Activated T-helper 17 cell treated with anti-CD3 and anti-CD28 coated beads, Interleukin-2, amount 50 U/mL, for 72 hours (primary cell): Measurements from ENCODE around the gene PRKCZ. TPM values are rescaled to one million over a fixed set of nuclear protein-coding genes. Genes with fewer than 3 reads are reported as not detected.
"Not testable (repeated sequence)": the region's sequence is repeated elsewhere in the genome, so short reads cannot be mapped to it uniquely, and the experiment has no call there.

Experiments used
- ATAC-seq: fragments of 150-1000 bp; cut with Tn5 transposase; replicated peaks from 2 replicates; pipeline ENCODE4 v1.10.0; 2021; ENCODE audit warnings: mild to moderate bottlenecking, moderate library complexity
- H3K27ac Mint-ChIP-seq: one replicate; pipeline ENCODE4 v1.8.0; 2022; ENCODE audit warnings: mixed read lengths
- H3K27me3 Mint-ChIP-seq: one replicate; pipeline ENCODE4 v1.8.0; 2022; ENCODE audit warnings: mixed read lengths
- H3K36me3 Mint-ChIP-seq: one replicate; pipeline ENCODE4 v1.8.0; 2022; ENCODE audit warnings: low read depth, mild to moderate bottlenecking, mixed read lengths
- H3K4me1 Mint-ChIP-seq: one replicate; pipeline ENCODE4 v1.8.0; 2022; ENCODE audit warnings: mixed read lengths
- H3K4me3 Mint-ChIP-seq: one replicate; pipeline ENCODE4 v1.8.0; 2022; ENCODE audit warnings: mild to moderate bottlenecking, mixed read lengths
- H3K9me3 Mint-ChIP-seq: one replicate; pipeline ENCODE4 v1.8.0; 2022; ENCODE audit warnings: mixed read lengths
- total RNA-seq, 2 donors: library from RNA; stranded (reverse); gene quantifications; one replicate each; pipeline ENCODE4 v1.2.3, GENCODE V29; 2022

The PRKCZ gene
- total RNA-seq, 2 donors from 2014 or later, result 12.2 to 24.7 TPM

DNA sequence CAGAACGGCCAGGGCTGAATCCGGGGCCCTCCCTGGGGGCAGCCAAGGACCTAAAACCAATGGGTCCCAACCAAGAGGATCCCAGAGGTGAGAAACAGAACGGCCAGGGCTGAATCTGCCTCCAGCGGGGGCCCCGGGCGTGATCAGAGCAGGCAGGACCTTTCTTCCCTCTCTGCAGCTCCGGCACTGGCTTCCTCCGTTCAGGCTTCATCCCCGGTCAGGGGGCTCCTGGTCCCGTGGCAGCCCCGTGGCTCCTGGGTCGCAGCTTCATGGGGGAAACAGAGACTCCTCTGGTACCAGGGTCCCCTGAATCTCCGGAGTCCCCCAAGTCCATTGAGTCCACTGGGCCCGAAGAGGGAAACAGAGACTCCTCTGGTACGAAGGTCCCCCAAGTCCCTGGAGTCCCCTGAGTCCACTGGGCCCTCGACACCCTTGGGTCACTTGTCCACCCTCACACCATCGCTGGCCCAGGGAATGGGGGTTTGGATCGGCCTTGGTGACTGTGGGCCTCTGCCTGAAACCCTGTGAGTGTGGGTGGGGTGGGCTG lies 60.1 kb downstream of the PRKCZ start:
- Mint-ChIP-seq H3K27ac (no peak overlapping the region), H3K4me3 (no peak overlapping the region), H3K9me3 (no peaks in the 10 kb centered on the region), H3K4me1 (no peaks in the 10 kb centered on the region), H3K27me3 (no peaks in the 10 kb centered on the region), H3K36me3 (no peaks in the 10 kb centered on the region)
- ATAC-seq, result no peak

DNA sequence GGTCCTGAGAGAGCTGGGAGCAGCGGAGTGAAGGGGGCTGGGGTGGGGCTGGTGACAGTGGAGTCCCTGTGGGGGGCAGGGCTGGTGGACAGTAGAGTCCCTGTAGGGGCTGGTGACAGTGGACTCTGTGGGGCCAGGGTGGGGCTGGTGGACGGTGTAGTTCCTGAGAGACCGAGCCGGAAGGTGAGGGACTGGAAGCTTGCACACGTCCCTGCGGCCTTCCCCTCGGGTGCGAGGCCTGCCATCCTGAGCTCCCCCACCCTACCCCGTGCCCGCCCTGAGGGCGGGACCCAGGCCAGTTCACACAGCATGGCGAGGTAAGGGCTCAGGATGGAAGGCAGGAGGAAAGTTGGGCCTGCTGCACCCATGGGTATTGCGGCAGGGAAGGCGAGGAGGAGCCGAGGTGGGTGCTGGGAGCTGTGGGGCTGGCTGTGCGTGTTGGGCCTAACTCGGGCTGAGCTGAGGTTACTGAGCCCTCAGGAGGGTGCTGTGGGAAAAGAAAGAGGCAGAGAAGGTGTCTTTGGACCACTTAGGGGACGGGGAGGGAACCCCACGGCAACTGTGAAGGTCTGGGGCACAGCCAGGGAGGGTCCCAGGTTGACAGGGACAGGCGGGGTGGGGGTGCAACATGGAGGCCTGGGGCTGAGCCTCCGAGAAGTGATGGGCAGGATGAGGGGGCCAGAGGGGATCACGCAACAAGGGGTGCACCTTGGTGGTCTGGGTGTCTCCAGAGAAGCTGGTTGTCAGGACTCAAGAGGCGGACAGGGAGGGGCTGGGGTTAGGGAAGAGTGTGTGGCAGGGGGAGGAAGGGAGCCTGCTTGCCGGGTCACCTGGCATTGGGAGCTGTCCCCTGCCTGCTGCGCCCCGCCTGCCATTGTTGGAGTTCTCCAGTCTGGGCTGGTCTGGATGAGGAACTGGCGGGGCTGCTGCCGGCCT lies 60.8 kb downstream of the PRKCZ start:
- Mint-ChIP-seq H3K9me3 (no peaks in the 10 kb centered on the region), H3K27ac (no peak overlapping the region), H3K4me1 (no peaks in the 10 kb centered on the region), H3K4me3 (no peak overlapping the region), H3K36me3 (no peaks in the 10 kb centered on the region), H3K27me3 (no peaks in the 10 kb centered on the region)
- ATAC-seq, result no peak

DNA sequence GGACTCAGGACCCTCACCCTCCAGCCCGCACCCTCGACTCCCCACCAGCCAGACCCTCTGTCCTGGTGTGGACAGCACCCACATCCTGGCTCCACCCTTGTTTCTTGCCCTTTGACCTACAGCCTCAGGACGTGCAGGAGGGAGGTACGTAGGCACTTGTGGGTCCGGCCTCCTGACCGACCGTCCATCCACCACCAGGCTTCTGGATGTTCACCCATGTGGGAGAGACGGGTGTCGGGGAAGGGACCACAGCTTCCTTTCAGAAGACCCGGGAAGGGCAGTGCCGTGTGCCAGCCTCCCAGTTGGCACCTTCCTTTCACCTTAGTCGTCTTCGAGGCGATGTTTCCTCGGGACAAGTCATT lies 61.4 kb downstream of the PRKCZ start:
- Mint-ChIP-seq H3K27ac (no peak overlapping the region), H3K4me1 (no peaks in the 10 kb centered on the region), H3K36me3 (no peaks in the 10 kb centered on the region), H3K27me3 (no peaks in the 10 kb centered on the region), H3K4me3 (no peak overlapping the region), H3K9me3 (no peaks in the 10 kb centered on the region)
- ATAC-seq, result no peak

DNA sequence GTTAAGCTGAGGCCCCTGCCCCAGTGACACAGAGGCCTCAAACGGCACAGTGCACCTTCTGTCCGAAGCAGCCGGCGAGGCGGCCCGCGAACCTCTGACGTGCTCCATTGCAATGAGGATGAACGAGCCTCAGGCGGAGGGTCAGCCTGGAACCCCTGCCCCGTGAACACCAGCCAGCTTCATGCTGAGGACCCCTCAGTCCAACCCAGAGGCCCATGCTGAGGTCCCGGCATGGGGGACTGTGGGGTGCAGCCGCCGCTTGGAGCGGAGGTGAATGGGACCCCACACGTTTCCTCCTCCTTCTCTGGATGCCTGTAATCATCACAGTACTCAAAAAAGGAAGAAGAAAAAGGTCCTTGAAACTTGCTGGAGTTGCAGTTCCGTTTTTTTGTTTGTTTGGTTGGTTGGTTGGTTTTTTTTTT lies 62.1 kb downstream of the PRKCZ start:
- Mint-ChIP-seq H3K4me1 (no peaks in the 10 kb centered on the region), H3K27ac (no peak overlapping the region), H3K36me3 (no peaks in the 10 kb centered on the region), H3K27me3 (no peaks in the 10 kb centered on the region), H3K9me3 (no peaks in the 10 kb centered on the region), H3K4me3 (no peak overlapping the region)
- ATAC-seq, result no peak

DNA sequence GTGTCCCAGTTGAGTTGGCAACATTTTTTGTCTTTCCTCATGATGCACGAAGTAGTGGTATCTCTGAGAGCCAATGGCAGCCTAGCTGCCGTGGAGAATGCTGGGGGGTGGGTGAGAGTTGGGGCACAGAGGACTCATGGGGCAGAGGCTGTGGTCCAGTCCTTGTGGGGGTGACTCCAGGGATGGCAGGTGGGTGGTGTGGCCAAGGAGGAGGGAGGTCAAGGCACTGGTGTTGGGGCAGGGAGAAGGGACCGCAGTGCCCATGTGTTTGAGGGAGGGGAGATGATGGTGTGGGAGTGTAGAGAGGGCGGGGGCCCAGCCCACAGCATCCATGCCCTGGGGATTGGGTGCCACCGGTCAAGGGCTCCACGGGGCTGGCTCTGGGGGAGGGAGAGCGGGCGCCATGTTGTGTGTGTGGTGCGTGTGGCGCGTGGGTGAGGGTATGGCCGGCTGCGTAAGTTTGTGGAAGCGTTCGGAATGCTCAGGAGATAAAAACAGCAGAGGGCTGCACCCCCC lies 63.5 kb downstream of the PRKCZ start:
- ATAC-seq, result no peak
- Mint-ChIP-seq H3K9me3 (no peaks in the 10 kb centered on the region), H3K27me3 (no peaks in the 10 kb centered on the region), H3K36me3 (no peaks in the 10 kb centered on the region), H3K4me3 (no peak overlapping the region), H3K27ac (no peak overlapping the region), H3K4me1 (no peaks in the 10 kb centered on the region)

DNA sequence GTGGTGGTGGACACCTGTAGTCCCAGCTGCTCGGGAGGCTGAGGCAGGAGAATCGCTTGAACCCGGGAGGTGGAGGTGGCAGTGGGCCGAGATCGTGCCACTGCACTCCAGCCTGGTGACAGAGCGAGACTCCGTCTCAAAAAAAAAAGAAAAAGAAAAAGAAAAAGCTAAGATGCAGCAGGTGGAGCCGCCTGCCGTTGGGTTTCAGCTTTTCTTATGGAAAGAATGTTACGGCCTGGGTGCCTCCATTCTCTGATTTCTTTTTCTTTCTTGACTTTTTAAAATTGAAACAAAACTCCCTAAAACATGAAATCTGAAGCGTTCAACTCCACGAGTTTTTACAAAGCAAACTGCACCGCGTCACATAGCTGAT lies 64.4 kb downstream of the PRKCZ start:
- not testable (repeated sequence) for H3K27ac Mint-ChIP-seq, H3K9me3 Mint-ChIP-seq, H3K4me1 Mint-ChIP-seq

DNA sequence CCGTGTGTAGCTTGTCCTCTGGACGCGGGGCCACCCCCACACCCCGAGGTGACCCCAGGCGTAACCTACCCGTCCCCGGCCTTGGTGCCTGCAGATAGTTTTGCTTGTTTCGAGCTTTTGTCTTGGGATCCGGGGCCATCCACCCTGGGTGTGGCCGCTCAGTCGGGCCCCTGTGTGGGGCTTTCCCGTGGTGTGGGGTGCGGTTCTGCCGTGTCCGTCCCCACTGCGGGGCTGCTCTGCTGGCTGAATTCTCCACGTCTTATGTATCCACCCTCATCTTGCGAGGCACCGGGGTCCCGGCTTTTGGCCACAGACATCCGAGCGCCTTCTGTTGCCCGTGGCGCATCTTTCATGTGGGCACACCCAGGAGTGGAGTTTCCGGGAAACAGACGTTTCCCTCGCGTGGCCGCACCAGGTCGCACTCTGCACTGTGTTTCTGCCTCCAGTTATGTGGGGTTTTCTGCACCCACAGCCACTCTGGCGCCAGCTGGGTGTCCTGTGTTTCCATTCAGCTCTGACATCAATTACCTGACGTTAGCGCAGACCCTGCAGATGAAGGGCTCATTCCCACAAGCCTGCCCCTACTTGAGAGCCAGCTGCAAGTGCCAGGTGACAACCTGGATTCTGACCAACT lies 64.9 kb downstream of the PRKCZ start:
- no peak overlapping the region for H3K4me3 Mint-ChIP-seq
- H3K27ac Mint-ChIP-seq, result no peak overlapping the region
- H3K4me1 Mint-ChIP-seq, result no peaks in the 10 kb centered on the region
- no peaks in the 10 kb centered on the region for H3K27me3 Mint-ChIP-seq
- no peak for ATAC-seq
- H3K9me3 Mint-ChIP-seq, result no peaks in the 10 kb centered on the region
- H3K36me3 Mint-ChIP-seq, result no peaks in the 10 kb centered on the region

More for the DNA sequence above, 64.4 kb downstream of the PRKCZ start:
- H3K36me3 Mint-ChIP-seq, H3K27me3 Mint-ChIP-seq, H3K4me3 Mint-ChIP-seq, ATAC-seq: not testable (repeated sequence)

DNA sequence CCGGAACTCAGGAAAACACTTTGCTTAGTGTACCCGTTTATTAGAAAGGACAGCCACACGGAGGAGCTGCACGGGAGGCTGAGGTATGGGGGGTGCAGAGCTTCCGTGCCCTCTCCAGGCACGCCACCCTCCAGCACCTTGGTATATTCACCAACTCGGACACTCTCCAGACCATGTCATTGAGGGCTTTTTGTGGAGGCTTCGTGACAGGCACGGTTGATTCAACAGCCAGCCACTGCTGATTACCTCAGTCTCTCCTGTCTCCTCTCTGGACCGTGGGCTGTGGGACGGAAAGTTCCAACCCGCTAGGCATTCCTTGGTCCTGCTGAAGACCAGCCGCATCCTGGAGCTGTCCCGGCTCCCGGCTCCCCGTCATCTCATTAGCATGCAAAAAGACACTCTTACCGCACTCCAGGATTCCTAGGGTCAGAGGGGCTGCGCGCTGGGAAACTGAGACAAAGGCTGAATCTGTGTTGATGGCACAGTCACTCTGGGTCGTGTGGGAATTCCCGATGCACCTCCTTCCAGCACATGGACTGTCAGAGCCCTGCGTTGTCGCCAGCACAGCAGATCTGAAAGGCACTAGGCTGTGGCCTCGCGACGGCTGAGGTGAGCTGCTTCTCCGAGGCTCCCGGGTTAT lies 65.6 kb downstream of the PRKCZ start:
- Mint-ChIP-seq H3K4me3 (no peak overlapping the region), H3K27ac (no peak overlapping the region), H3K36me3 (no peaks in the 10 kb centered on the region), H3K4me1 (no peaks in the 10 kb centered on the region), H3K27me3 (no peaks in the 10 kb centered on the region), H3K9me3 (no peaks in the 10 kb centered on the region)
- ATAC-seq, result no peak

DNA sequence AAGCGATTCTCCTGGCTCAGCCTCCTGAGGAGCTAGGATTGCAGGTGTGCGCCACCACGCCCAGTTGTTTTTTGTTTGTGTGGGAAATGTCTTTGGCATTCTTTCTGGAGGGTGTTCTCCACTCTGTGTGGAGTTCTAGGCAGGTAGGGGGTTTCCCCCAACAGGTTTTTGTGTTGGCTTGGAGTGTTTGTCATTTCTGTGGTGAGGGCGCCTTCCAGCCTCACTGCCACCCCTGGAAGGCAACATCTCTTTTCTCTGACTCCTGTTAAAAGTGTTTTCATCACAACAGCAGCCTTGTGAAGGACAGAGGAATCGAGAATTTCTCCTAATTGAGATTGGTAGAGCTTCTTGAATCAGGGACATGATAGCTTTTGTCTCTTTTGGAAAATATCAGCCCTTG lies 69.7 kb downstream of the PRKCZ start:
- no peak for ATAC-seq
- Mint-ChIP-seq H3K27me3 (no peaks in the 10 kb centered on the region), H3K4me1 (peaks cover 6% of the 10 kb centered on the region), H3K36me3 (peaks cover 6% of the 10 kb centered on the region), H3K4me3 (no peak overlapping the region), H3K9me3 (no peaks in the 10 kb centered on the region), H3K27ac (no peak overlapping the region)

DNA sequence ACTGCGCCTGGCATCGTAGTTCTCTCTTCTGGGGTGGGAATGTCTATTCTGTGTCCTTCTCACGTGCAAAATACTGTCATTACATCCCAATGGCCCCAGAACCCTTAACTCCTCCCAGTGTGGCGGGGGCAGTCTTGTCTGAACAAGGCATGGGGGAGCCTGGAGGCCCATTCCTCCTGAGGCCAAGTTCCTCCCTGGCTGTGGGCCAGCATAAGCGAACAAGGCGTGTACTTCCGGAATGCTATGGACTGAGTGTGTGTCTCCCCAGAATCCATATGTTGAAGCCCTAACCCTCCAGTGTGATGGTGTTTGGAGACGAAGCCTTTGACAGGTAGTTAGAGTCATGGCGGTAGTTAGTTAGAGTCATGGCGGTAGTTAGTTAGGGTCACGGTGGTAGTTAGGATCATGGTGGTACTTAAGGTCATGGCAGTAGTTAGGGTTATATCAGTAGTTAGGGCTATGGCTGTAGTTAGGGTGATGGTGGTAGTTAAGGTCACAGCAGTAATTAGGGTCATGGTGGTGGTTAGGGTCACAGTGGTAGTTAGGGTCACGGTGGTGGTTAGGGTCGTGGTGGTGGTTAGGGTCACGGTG lies 71.0 kb downstream of the PRKCZ start:
- Mint-ChIP-seq H3K27me3 (no peaks in the 10 kb centered on the region), H3K27ac (peak overlapping the region; percentile 23), H3K36me3 (peaks cover 6% of the 10 kb centered on the region)

DNA sequence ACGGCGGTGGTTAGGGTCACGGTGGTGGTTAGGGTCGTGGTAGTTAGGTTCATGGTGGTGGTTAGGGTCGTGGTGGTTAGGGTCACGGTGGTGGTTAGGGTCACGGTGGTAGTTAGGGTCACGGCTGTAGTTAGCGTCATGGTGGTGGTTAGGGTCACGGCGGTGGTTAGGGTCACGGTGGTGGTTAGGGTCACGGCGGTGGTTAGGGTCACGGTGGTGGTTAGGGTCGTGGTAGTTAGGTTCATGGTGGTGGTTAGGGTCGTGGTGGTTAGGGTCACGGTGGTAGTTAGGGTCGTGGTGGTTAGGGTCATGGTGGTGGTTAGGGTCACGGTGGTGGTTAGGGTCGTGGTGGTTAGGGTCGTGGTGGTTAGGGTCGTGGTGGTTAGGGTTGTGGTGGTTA lies 71.6 kb downstream of the PRKCZ start:
- H3K36me3 Mint-ChIP-seq, H3K4me3 Mint-ChIP-seq, H3K4me1 Mint-ChIP-seq, H3K27me3 Mint-ChIP-seq, ATAC-seq, H3K9me3 Mint-ChIP-seq: not testable (repeated sequence)
- H3K27ac Mint-ChIP-seq, result peak overlapping the region; percentile 23

More for the DNA sequence above, 71.0 kb downstream of the PRKCZ start:
- ATAC-seq, result no peak
- H3K4me3 Mint-ChIP-seq, result no peak overlapping the region
- no peaks in the 10 kb centered on the region for H3K9me3 Mint-ChIP-seq
- H3K4me1 Mint-ChIP-seq, result peaks cover 6% of the 10 kb centered on the region

DNA sequence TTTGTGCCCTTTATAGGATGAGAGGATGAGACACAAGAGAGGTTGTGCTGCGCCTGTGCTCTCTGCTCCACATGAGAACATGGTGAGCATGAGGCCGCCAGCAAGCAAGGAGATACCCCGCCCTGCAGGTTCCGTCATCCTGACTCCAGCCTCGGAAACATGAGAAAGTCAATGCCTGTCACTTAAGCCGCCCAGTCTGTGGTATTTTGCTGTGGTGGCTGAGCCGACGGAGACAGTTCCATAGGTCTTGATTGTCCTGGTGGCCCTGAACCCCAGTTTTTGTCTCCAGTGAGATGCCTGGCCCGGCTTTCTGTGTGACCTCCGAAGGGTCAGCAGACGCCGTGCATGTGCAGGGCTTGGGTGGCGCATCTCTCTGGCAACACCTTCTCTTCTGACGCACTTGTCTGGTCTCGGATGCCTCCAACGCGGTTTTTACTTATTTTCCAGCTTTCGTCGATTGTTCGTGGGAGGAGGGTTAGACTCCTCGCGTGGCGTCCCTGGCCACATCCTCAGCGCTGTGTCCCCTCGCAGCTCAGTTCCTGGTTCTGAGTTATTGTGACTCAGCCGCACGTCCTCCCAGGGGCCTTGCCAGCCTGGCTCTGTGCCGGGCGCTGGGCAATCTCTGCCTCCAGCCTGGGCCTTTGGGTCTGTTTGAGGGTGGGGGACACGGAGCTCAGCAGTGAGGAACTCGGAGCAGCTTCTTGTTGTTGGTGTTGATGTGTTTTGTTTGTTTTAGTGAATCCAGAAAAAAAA lies 74.4 kb downstream of the PRKCZ start:
- H3K27ac Mint-ChIP-seq, result no peak overlapping the region
- no peaks in the 10 kb centered on the region for H3K27me3 Mint-ChIP-seq
- no peaks in the 10 kb centered on the region for H3K9me3 Mint-ChIP-seq
- H3K36me3 Mint-ChIP-seq, result peaks cover 6% of the 10 kb centered on the region
- no peak overlapping the region for H3K4me3 Mint-ChIP-seq
- ATAC-seq, result no peak
- H3K4me1 Mint-ChIP-seq, result peaks cover 6% of the 10 kb centered on the region

DNA sequence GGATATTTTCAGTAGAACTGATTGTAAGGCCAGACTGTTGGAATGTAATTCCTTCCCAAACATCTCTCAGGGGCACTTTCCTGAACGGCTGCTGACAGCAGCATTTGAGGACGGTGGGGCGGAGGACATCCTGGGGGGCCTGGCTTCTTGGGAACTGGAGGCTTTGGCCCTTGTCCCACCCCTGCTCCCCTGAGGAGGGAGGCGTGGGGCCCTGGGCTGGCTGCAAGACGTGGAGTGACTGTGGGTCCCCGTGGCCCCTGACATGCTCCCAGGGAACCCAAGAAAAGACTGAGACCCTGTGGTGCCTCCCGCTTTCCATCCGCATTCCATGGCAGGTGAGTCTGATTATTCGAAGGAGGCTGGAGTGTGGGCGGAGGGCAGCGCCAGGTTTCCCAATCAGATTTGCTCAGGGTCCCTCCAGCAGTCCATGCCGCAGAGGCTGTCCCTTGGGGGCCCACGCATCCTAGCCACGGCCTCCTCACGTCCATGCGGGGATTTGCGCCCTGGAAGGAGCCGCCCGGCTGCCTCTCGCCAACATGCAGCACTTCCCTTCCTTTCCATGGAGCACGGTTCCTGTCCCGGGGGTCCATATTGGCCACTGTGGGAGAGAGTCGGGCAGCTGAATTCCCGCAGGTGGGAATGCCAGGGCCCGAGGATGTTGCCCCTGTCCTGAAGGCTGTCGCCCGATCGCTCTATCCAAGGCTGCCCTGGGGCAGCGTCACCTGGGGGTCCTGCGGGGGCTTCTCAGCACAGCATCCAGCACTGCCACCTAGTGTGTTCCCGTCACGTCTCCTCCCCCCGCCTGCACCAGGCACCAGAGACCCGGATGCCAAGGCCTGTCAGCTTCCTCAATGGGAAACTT lies 75.4 kb downstream of the PRKCZ start:
- Mint-ChIP-seq H3K4me3 (no peak overlapping the region), H3K36me3 (peaks cover 6% of the 10 kb centered on the region), H3K27ac (no peak overlapping the region), H3K9me3 (no peaks in the 10 kb centered on the region), H3K4me1 (peaks cover 6% of the 10 kb centered on the region), H3K27me3 (no peaks in the 10 kb centered on the region)
- ATAC-seq, result no peak
